Endothelial cell of umbilical vein (primary cell): ENCODE measurements around the gene TXNRD2.

ENCODE experiments used
- EZH2 ChIP-seq: IDR thresholded peaks from 2 replicates; pipeline ENCODE4 v1.6.1; 2012; ENCODE audit warnings: borderline replicate concordance, low read depth, mild to moderate bottlenecking, moderate library complexity, low read length, inconsistent platforms; ENCODE audit not compliant: severe bottlenecking
- JUN ChIP-seq: IDR thresholded peaks from 2 replicates; pipeline ENCODE4 v1.6.1; 2011; ENCODE audit warnings: borderline replicate concordance, low read depth; ENCODE audit not compliant: insufficient read length, insufficient read depth
- POLR2A ChIP-seq: IDR thresholded peaks from 2 replicates; pipeline ENCODE4 v1.6.1; 2012; ENCODE audit warnings: low read depth, mild to moderate bottlenecking, control low read depth, low read length
- TF ChIP-seq, protein P1 (sequence below), 2 donors: IDR thresholded peaks; 1 replicate in 1 of 2; 2 replicates in 1 of 2; pipeline ENCODE4 v1.5.1; 2011; ENCODE audit warnings: low read length in 2 of 2, mild to moderate bottlenecking in 2 of 2, moderate library complexity in 2 of 2, control low read depth in 1 of 2, inconsistent platforms in 1 of 2, low read depth in 1 of 2; ENCODE audit not compliant: insufficient read depth in 1 of 2; ENCODE audit errors: extremely low read depth in 1 of 2

DNA sequence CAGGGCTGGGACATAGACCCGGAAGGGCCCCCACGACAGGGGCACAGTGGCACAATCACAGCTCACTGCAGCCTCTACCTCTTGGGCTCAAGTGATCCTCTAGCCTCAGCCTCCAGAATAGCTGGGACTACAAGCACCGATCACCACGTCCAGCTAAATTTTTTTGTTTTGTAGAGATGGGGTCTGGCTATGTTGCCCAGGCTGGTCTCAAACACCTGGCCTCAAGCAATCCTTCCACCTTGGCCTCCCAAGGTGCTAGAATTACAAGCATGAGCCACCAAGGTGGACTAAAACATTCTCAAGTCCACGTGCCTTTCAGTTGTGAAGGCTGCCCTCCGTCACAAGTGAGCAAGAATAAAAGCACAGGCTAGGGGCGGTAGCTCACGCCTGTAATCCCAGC is 10.1 kb downstream of the TXNRD2 start:
- TF ChIP-seq JUN (no peak), EZH2 (no peak), POLR2A (no peak)
- TF ChIP-seq, protein P1, sequence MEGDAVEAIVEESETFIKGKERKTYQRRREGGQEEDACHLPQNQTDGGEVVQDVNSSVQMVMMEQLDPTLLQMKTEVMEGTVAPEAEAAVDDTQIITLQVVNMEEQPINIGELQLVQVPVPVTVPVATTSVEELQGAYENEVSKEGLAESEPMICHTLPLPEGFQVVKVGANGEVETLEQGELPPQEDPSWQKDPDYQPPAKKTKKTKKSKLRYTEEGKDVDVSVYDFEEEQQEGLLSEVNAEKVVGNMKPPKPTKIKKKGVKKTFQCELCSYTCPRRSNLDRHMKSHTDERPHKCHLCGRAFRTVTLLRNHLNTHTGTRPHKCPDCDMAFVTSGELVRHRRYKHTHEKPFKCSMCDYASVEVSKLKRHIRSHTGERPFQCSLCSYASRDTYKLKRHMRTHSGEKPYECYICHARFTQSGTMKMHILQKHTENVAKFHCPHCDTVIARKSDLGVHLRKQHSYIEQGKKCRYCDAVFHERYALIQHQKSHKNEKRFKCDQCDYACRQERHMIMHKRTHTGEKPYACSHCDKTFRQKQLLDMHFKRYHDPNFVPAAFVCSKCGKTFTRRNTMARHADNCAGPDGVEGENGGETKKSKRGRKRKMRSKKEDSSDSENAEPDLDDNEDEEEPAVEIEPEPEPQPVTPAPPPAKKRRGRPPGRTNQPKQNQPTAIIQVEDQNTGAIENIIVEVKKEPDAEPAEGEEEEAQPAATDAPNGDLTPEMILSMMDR (IDR thresholded peaks at IDR 0.05; ENCODE audit: extremely low read depth in 1 of 2, insufficient read depth in 1 of 2, low read depth in 1 of 2, low read length in 2 of 2) = no peak
